ENCODE measurements around the gene MAEA. TPM values are rescaled to one million over a fixed set of nuclear protein-coding genes. Genes with fewer than 3 reads are reported as not detected.

Gene MAEA
- total and polyA plus RNA-seq, 9 of the 15 experiments (the other 6 are each of a cell fraction or from before 2014, with no cell fraction given) = 2.1 to 86.5 (median 45.0) TPM

- TF ChIP-seq ZFP36 (IDR thresholded peaks at IDR 0.05; ENCODE audit: low read depth, low read length, partially characterized antibody) (peak; percentile 22), ARID4B (CRISPR knock-in tag; IDR thresholded peaks at IDR 0.05) (no peak), SAP30 (IDR thresholded peaks at IDR 0.05; ENCODE audit: borderline replicate concordance, insufficient read depth, low read depth, low read length, poor library complexity, severe bottlenecking) (peak; percentile 35), RREB1 (CRISPR knock-in tag; IDR thresholded peaks at IDR 0.05) (peak; percentile 85; the same call in 1 of the 2 replicates), SMARCE1 (IDR thresholded peaks at IDR 0.05) (no peak), FOXJ2 (tag; IDR thresholded peaks at IDR 0.05) (peak; percentile 67; the same call in 1 of the 2 replicates), MAZ (CRISPR knock-in tag; conservative IDR thresholded peaks at IDR 0.05 in 1 of 2, IDR thresholded peaks at IDR 0.05 in 1 of 2) (peak in 1 of 2 experiments; percentile 89; a peak in 3 of 4 replicates), MEIS2 (IDR thresholded peaks at IDR 0.05; ENCODE audit: partially characterized antibody) (peak; percentile 84), DMBX1 (CRISPR knock-in tag; IDR thresholded peaks at IDR 0.05; ENCODE audit: borderline replicate concordance) (peak; percentile 91)
These were observed 41.2 kb upstream of the MAEA start, which contains the start of gene CTBP1 (continued) for GRCh38 chr4:1248245-1249147.
